CD4-positive, alpha-beta T cell (primary cell): Measurements from ENCODE around the gene TNS1. TPM values are rescaled to one million over a fixed set of nuclear protein-coding genes. Genes with fewer than 3 reads are reported as not detected.

ENCODE experiments used
- ATAC-seq: fragments of 200-7000 bp; cut with Tn5 transposase; one replicate; pipeline ENCODE4 v1.10.0; 2022; ENCODE audit warnings: mild to moderate bottlenecking; ENCODE audit not compliant: poor library complexity
- CTCF ChIA-PET: fragments of 350-600 bp; sonication (Branson Sonifier 250); formaldehyde crosslinking; loops from one replicate; lab custom pipeline; 2021; ENCODE audit warnings: antibody characterized with exemption, inconsistent platforms; lab: Charles Lee
- POLR2A ChIA-PET: fragments of 350-600 bp; sonication (Branson Sonifier 250); formaldehyde crosslinking; loops from one replicate; lab custom pipeline; 2021; ENCODE audit warnings: antibody characterized with exemption, inconsistent platforms; lab: Charles Lee
- DNase-seq, 14 experiments: peaks; one replicate each; pipeline ENCODE4 v3.0.0-alpha.2; 2013 to 2020; ENCODE audit warnings: mixed read lengths in 2 of 14
- H3K27ac ChIP-seq, 2 donors: one replicate each; pipeline versions ENCODE4 v1.5.1 to v1.7.0; 2013; ENCODE audit warnings: low read length in 2 of 2, low read depth in 1 of 2, mild to moderate bottlenecking in 1 of 2
- H3K27me3 ChIP-seq, 2 experiments: 1 replicate in 1 of 2; 2 replicates in 1 of 2; pipeline versions ENCODE4 v1.6.1 to v1.7.0; 2013; ENCODE audit warnings: low read length in 2 of 2, control low read depth in 1 of 2, mild to moderate bottlenecking in 1 of 2, moderate library complexity in 1 of 2; ENCODE audit not compliant: insufficient read depth in 2 of 2, control insufficient read depth in 1 of 2
- H3K36me3 ChIP-seq: one replicate; pipeline ENCODE4 v1.6.1; 2013; ENCODE audit warnings: low read length, control low read depth; ENCODE audit not compliant: insufficient read depth
- H3K4me1 ChIP-seq: one replicate; pipeline ENCODE4 v1.6.1; 2013; ENCODE audit warnings: low read length, control low read depth; ENCODE audit not compliant: insufficient read depth
- H3K4me3 ChIP-seq: one replicate; pipeline ENCODE4 v1.5.1; 2013; ENCODE audit warnings: mild to moderate bottlenecking, low read length, moderate library complexity
- H3K9me3 ChIP-seq, 2 experiments: 1 replicate in 1 of 2; 2 replicates in 1 of 2; pipeline versions ENCODE4 v1.6.1 to v1.7.0; 2013; ENCODE audit warnings: low read length in 2 of 2, mild to moderate bottlenecking in 2 of 2, control low read depth in 1 of 2, moderate library complexity in 1 of 2; ENCODE audit not compliant: control insufficient read depth in 1 of 2, insufficient read depth in 1 of 2
- H3K27ac Mint-ChIP-seq: one replicate; pipeline ENCODE4 v1.8.0; 2020; ENCODE audit warnings: mixed read lengths
- H3K27me3 Mint-ChIP-seq: one replicate; pipeline ENCODE4 v1.8.0; 2021; ENCODE audit warnings: mixed read lengths
- H3K36me3 Mint-ChIP-seq: one replicate; pipeline ENCODE4 v1.8.0; 2021; ENCODE audit warnings: low read depth, mixed read lengths
- H3K4me1 Mint-ChIP-seq: one replicate; pipeline ENCODE4 v1.8.0; 2021; ENCODE audit warnings: low read depth, mixed read lengths
- H3K4me3 Mint-ChIP-seq: one replicate; pipeline ENCODE4 v1.8.0; 2020; ENCODE audit warnings: mild to moderate bottlenecking, mixed read lengths
- H3K9me3 Mint-ChIP-seq: one replicate; pipeline ENCODE4 v1.8.0; 2020; ENCODE audit warnings: mixed read lengths
- CTCF ChIP-seq: fragments of 200-600 bp; IDR thresholded peaks from one replicate; pipeline ENCODE4 v1.8.0; 2022; ENCODE audit warnings: antibody characterized with exemption, mild to moderate bottlenecking
- intact Hi-C, 2 experiments: fragments of 100-400 bp; cut with DNase I in 1 of 2; cut with micrococcal nuclease in 1 of 2; formaldehyde crosslinking; loops; one replicate each; pipeline versions ENCODE4 v1.15.1 to v1.9.0; 2023 to 2025; cut with DNase I, micrococcal nuclease
- total RNA-seq, 174 experiments: library from RNA in 2 of 174; stranded (reverse) in 2 of 174; gene quantifications; one replicate each; pipeline ENCODE4 v1.2.3 and lab custom pipeline; 2021 to 2026

Gene TNS1
- total RNA-seq, 2 experiments from 2014 or later = 0.25 to 0.34 TPM

DNA sequence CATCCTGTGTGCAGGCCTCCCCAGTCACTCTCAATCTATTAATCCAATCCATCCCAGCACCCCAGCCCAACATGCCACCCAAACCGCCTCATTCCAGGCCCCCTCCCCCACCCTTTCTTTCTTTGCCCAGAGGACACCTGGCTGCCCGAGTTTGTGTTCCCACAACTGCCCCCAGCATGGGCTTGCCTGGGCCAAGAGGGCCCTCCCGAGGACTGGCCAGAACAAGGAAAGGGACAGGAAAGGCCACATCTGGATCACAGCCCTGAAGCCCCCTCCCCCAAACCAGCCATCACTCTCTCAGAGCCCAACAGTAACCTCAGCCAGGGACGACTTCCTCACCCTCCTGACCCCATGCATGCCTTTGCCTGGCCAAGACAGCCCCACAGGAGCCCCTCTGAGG is 1.2 kb downstream of the TNS1 start:
- ATAC-seq (no peak), DNase-seq (no peak)
- Histone ChIP-seq H3K4me1 (no peaks in the 10 kb centered on the region), H3K27ac (no peak overlapping the region), H3K4me3 (no peak overlapping the region), H3K27me3 (no peaks in the 10 kb centered on the region), H3K9me3 (no peaks in the 10 kb centered on the region), H3K36me3 (no peaks in the 10 kb centered on the region)
- ChIA-PET CTCF (no interaction called here), POLR2A (no interaction called here)
- Mint-ChIP-seq H3K27me3 (peaks cover 9% of the 10 kb centered on the region), H3K4me3 (no peak overlapping the region), H3K9me3 (no peaks in the 10 kb centered on the region), H3K36me3 (no peaks in the 10 kb centered on the region), H3K27ac (no peak overlapping the region), H3K4me1 (no peaks in the 10 kb centered on the region)
- intact Hi-C loops = no loop called here
- no peak for TF ChIP-seq CTCF

GRCh38 chr2:218000136-218000535 is 2.7 kb downstream of the TNS1 start:
- no peaks in the 10 kb centered on the region for H3K4me1 ChIP-seq
- H3K9me3 ChIP-seq = no peaks in the 10 kb centered on the region
- H3K36me3 ChIP-seq = no peaks in the 10 kb centered on the region
- no peak for ATAC-seq
- H3K27me3 ChIP-seq = no peaks in the 10 kb centered on the region
- CTCF ChIA-PET = no interaction called here
- peaks cover 3% of the 10 kb centered on the region for H3K27me3 Mint-ChIP-seq
- no peaks in the 10 kb centered on the region for H3K9me3 Mint-ChIP-seq
- TF ChIP-seq CTCF = no peak
- no peak overlapping the region for H3K27ac ChIP-seq
- no peak overlapping the region for H3K4me3 ChIP-seq
- no peak for DNase-seq
- H3K4me3 Mint-ChIP-seq = no peak overlapping the region
- POLR2A ChIA-PET = no interaction called here
- no peaks in the 10 kb centered on the region for H3K4me1 Mint-ChIP-seq
- H3K36me3 Mint-ChIP-seq = no peaks in the 10 kb centered on the region
- H3K27ac Mint-ChIP-seq = no peak overlapping the region
- intact Hi-C loops = no loop called here

DNA sequence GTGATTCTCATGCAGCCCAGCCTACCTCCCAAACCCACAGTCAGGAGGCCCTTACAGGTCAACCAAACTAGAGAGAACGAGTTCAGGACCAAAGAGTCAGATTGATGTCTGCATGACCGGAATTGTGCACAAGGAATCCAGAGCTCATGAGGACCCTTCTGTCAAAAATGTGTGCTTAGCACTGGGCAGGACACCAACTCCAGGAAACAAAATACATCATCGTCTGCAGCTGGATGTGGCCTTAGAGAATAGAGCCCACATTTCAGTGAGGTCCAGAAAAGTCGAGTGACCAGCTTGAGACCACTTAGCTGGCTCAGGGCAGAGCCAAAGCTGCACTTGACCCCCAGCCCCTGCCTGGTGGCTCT is 3.2 kb downstream of the TNS1 start:
- POLR2A ChIA-PET = no interaction called here
- Histone ChIP-seq H3K4me3 (no peak overlapping the region), H3K4me1 (no peaks in the 10 kb centered on the region), H3K9me3 (no peaks in the 10 kb centered on the region), H3K27me3 (no peaks in the 10 kb centered on the region), H3K27ac (no peak overlapping the region), H3K36me3 (no peaks in the 10 kb centered on the region)
- no peak for TF ChIP-seq CTCF
- no peak for DNase-seq
- ATAC-seq = no peak
- no peak overlapping the region for H3K4me3 Mint-ChIP-seq
- no peaks in the 10 kb centered on the region for H3K9me3 Mint-ChIP-seq
- H3K36me3 Mint-ChIP-seq = no peaks in the 10 kb centered on the region
- intact Hi-C loops = no loop called here
- H3K27me3 Mint-ChIP-seq = peaks cover 3% of the 10 kb centered on the region
- no peaks in the 10 kb centered on the region for H3K4me1 Mint-ChIP-seq
- H3K27ac Mint-ChIP-seq = no peak overlapping the region
- CTCF ChIA-PET = no interaction called here
